Thyroid gland (tissue), 4 donors: ENCODE results near the gene HSF5. TPM values are rescaled to one million over a fixed set of nuclear protein-coding genes. Genes with fewer than 3 reads are reported as not detected.

Experiments used
- DNase-seq, 2 donors: peaks; one replicate each; pipeline ENCODE4 v3.0.0-alpha.2; 2019
- H3K27ac ChIP-seq, 3 donors: fragments of 200-600 bp; sonication (generic); 1 replicate in 2 of 3; 2 replicates in 1 of 3; pipeline ENCODE4 v1.5.1; 2016 to 2019; ENCODE audit warnings: mild to moderate bottlenecking in 1 of 3, moderate library complexity in 1 of 3
- H3K27me3 ChIP-seq: fragments of 200-600 bp; sonication (generic); one replicate; pipeline ENCODE4 v1.5.1; 2019
- H3K36me3 ChIP-seq, 2 donors: fragments of 200-600 bp; sonication (generic); one replicate each; pipeline ENCODE4 v1.5.1; 2016 to 2019
- H3K4me1 ChIP-seq, 2 donors: fragments of 200-600 bp; sonication (generic); one replicate each; pipeline ENCODE4 v1.5.1; 2017 to 2019
- H3K4me3 ChIP-seq, 3 donors: fragments of 200-600 bp; sonication (generic); replicated peaks in 1 of 3; 1 replicate in 2 of 3; 2 replicates in 1 of 3; pipeline ENCODE4 v1.5.1; 2016; ENCODE audit warnings: mild to moderate bottlenecking in 1 of 3
- H3K9me3 ChIP-seq: fragments of 200-600 bp; sonication (generic); one replicate; pipeline ENCODE4 v1.5.1; 2017
- CTCF ChIP-seq, 6 experiments: fragments of 200-600 bp in 3 of 6; fragments of 450-650 bp in 3 of 6; sonication (generic) in 3 of 6; IDR thresholded peaks; one replicate each; pipeline ENCODE4 v1.5.1; 2016 to 2019; ENCODE audit warnings: antibody characterized with exemption in 6 of 6, mild to moderate bottlenecking in 2 of 6, inconsistent platforms in 1 of 6, moderate library complexity in 1 of 6
- POLR2A ChIP-seq, 2 donors: fragments of 450-650 bp; IDR thresholded peaks; one replicate each; pipeline ENCODE4 v1.6.1; 2017; ENCODE audit warnings: antibody characterized with exemption in 2 of 2, mild to moderate bottlenecking in 2 of 2, moderate library complexity in 1 of 2
- WGBS, 2 donors: methylation state at CpG; one replicate each; pipeline ENCODE4 v1.1.5; 2017; 5-methylcytosine and 5-hydroxymethylcytosine counted together
- intact Hi-C: fragments of 100-400 bp; cut with DNase I; formaldehyde crosslinking; loops from one replicate; pipeline ENCODE4 v1.15.1; 2023
- total RNA-seq, 4 donors: library from RNA; depleted of rRNA; stranded (reverse); fragments of >200 nt; gene quantifications; one replicate each; pipeline ENCODE4 v1.2.3, GENCODE V29; 2016

The HSF5 gene, protein sequence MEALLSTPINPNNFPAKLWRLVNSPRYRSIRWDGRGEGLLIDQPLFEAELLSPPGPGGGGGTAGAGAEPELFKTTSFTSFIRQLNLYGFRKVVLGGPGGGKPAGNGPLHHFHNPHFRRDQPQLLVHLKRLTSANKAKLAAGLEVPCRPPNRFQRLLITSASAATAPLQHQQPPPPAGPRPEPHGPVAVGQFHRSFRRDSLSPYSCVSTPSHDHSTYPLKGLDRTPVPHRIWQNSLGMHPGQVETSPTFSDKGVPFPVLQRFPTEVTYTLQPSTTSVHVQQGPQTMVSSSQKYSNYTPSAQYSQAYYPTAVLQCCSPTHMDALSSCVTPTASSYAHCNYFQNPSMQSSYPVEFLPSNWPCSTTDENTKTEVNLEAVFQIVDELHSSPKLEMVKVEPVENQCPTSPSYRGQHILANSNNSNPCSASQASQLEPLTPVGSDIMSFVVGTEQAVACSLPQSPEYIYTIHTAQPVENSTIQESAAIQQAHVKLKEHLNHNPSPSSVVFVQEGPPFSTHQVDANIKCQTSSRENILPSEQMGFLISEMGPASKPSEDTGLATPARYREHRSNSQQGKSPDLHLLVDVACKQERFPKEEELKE
- under 1 TPM; 0.10 to 0.25 (median 0.12) TPM for total RNA-seq

- WGBS, 2 donors: 73 to 90% methylated on average over 19 to 55 of the region's 98 CpGs
- no peaks in the 10 kb centered on the region for H3K9me3 ChIP-seq
- no peaks in the 10 kb centered on the region for H3K4me1 ChIP-seq
- H3K36me3 ChIP-seq: peaks cover 28 to 52% of the 10 kb centered on the region in 2 donors
- intact Hi-C loops: no loop called here
- H3K27me3 ChIP-seq: no peaks in the 10 kb centered on the region
- peak in 1 of 6 experiments; percentile 21 for TF ChIP-seq CTCF (IDR thresholded peaks at IDR 0.05)
- TF ChIP-seq POLR2A (IDR thresholded peaks at IDR 0.05): no peak
- H3K4me3 ChIP-seq: no peak within 1 kb of the TSS
- no peak within 1 kb of the TSS for H3K27ac ChIP-seq
- peak; percentile 10 for DNase-seq
Observed at GRCh38 chr17:58487589-58488427, at the start of gene HSF5. Gene HSF5 (minus strand): TSS chr17:58488408. CDS start chr17:58488274, 134 bp downstream.

DNA sequence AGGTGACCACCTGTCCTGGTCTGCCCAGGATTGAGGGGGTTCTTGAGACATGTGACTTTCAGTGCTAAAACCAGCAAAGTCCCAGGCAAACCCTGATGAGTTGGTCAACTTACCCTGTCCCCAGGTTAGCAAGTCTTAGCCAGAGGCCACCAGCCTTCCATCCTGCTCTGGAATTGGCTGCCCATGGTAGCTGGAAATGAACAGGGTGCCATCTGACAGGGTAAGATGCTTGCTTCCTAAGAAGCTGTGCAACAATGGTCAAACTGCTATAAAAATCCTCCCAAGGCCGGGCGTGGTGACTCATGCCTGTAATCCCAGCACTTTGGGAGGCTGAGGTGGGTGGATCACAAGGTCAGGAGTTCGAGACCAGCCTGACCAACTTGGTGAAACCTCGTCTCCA, 49.1 kb upstream of the HSF5 start:
- peaks cover 4 to 13% of the 10 kb centered on the region in 2 donors for H3K4me1 ChIP-seq
- no peaks in the 10 kb centered on the region for H3K27me3 ChIP-seq
- H3K36me3 ChIP-seq: no peaks in the 10 kb centered on the region
- H3K9me3 ChIP-seq: no peaks in the 10 kb centered on the region
- DNase-seq: no peak
- WGBS, 2 donors: 86 to 97% methylated on average over 4 of the region's 4 CpGs
- H3K4me3 ChIP-seq: no peak overlapping the region
- intact Hi-C loops: no loop called here
- no peak overlapping the region for H3K27ac ChIP-seq
- TF ChIP-seq POLR2A (IDR thresholded peaks at IDR 0.05) (no peak), CTCF (IDR thresholded peaks at IDR 0.05) (no peak)

DNA sequence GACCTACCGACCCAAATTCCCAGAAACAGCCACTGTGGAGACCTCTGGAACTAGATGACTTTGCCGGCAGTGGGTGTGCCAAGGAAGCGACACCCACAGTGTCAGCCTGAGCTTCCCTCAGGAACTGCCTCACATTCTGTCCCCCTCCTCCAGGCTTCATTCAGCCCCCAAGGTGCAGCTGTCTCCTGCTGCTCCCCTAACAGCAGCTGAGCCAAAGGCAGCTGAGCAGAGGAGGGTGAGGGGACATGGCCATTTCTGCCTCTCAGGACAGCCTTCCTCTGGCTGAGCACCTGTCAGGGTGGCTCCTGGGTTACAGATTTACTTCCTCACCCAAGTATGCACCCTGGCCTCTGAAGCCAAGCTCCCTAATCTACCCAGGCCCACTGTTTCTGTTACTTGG, 48.3 kb upstream of the HSF5 start:
- TF ChIP-seq CTCF (IDR thresholded peaks at IDR 0.05): no peak
- TF ChIP-seq POLR2A (IDR thresholded peaks at IDR 0.05): no peak
- no peaks in the 10 kb centered on the region for H3K27me3 ChIP-seq
- peaks cover 6 to 17% of the 10 kb centered on the region in 2 donors for H3K4me1 ChIP-seq
- no peak overlapping the region for H3K4me3 ChIP-seq
- intact Hi-C loops: no loop called here
- no peak overlapping the region for H3K27ac ChIP-seq
- DNase-seq: no peak
- H3K9me3 ChIP-seq: no peaks in the 10 kb centered on the region
- WGBS, 2 donors: 91 to 92% methylated on average over 3 of the region's 3 CpGs
- no peaks in the 10 kb centered on the region for H3K36me3 ChIP-seq

DNA sequence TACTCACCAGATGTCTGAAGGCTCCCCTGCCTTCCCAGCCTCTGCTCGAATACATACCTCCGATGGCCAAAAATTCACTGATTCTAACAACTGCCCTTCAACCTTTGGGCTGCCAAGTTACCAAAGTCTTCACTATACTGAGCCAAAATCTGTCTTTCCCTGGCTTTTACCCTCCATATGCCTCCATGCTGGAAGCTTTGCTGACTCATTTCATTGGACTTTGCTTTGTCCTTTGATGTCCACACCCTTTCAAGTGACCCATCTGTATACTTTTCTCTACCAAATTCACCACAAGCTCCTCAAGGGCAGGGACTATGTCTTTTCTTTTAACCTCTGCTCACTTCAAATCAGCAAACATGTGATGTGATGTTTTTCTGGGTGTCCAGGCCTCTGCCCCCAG, 47.2 kb upstream of the HSF5 start:
- H3K36me3 ChIP-seq: no peaks in the 10 kb centered on the region
- intact Hi-C loops: no loop called here
- no peaks in the 10 kb centered on the region for H3K9me3 ChIP-seq
- H3K27ac ChIP-seq: no peak overlapping the region
- H3K4me3 ChIP-seq: no peak overlapping the region
- WGBS, 2 donors: 81 to 92% methylated on average over 2 of the region's 2 CpGs
- no peaks in the 10 kb centered on the region for H3K27me3 ChIP-seq
- TF ChIP-seq POLR2A (IDR thresholded peaks at IDR 0.05) (no peak), CTCF (IDR thresholded peaks at IDR 0.05) (no peak)
- H3K4me1 ChIP-seq: peaks cover 6 to 21% of the 10 kb centered on the region in 2 donors
- no peak for DNase-seq
